GM12891 (cell line): ENCODE results near the gene FAM20A.

Experiments
- POLR2A ChIP-seq: IDR thresholded peaks from 2 replicates; pipeline ENCODE4 v1.6.1; 2011; ENCODE audit warnings: low read depth, low read length, control low read depth
- POLR2AphosphoS5 ChIP-seq: IDR thresholded peaks from 2 replicates; pipeline ENCODE4 v1.6.1; 2011; ENCODE audit warnings: low read depth, low read length, control low read depth
- SPI1 ChIP-seq: IDR thresholded peaks from 2 replicates; pipeline ENCODE4 v1.6.1; 2011; ENCODE audit warnings: low read depth, low read length, control low read depth

DNA sequence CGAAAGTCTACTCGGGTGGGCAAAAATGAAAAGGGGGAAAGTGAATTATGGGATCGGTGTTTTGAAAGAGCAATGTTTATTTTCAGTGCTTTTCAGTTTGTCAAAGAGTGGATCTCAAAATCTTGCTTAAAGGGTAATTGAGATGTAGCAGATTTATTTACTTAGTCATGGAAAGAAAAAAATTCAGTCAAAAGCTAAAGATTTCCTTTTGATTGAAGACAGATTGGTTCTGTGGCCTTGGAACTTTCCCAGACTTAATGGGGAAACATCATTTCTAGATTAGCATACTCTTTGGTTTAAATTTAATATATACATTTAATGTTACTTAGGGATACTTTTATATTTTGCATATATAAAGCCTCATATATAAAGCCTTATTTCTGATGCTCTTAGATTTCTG, 68.3 kb downstream of the FAM20A start:
- TF ChIP-seq POLR2A (no peak), POLR2AphosphoS5 (no peak), SPI1 (no peak)
